Left cardiac atrium (tissue), 4 donors: ENCODE data around the gene FAHD2A. TPM values are rescaled to one million over a fixed set of nuclear protein-coding genes. Genes with fewer than 3 reads are reported as not detected.
"Not testable (repeated sequence)": the region's sequence is repeated elsewhere in the genome, so short reads cannot be mapped to it uniquely, and the experiment has no call there.

Source experiments
- ATAC-seq, 2 donors: fragments of 200-7000 bp; cut with Tn5 transposase; one replicate each; pipeline ENCODE4 v1.9.1; 2020; ENCODE audit warnings: mild to moderate bottlenecking in 2 of 2, moderate library complexity in 2 of 2
- DNase-seq: peaks from one replicate; pipeline ENCODE4 v3.0.0-alpha.2; 2020
- intact Hi-C, 2 donors: fragments of 100-400 bp; cut with DNase I; formaldehyde crosslinking; loops; one replicate each; pipeline versions ENCODE4 v1.14.1 to v1.15.1; 2022 to 2023
- total RNA-seq, 2 donors: library from RNA; stranded (reverse); fragmentation: NEBNext Ultra II Directional; extraction: Animal tissue kit (Norgen Biotek cat#: 25700); gene quantifications; one replicate each; pipeline ENCODE4 v1.2.1, GENCODE V29; 2021
- donor health status: DM: no; HTN: yes; CAD: no.
- donor health status: DM: no; HTN: yes; CAD: no; lungs with severe emphysema.
- donor health status: DM: yes; HTN: yes; CAD: no.
- donor health status: Dilated cardiomyopathy.

Gene FAHD2A
- total RNA-seq, 2 donors from 2014 or later, result 29.1 to 31.6 TPM

GRCh38 chr2:95374921-95375471, 27.5 kb upstream of the FAHD2A start:
- ATAC-seq (no peak), DNase-seq (no peak)
- intact Hi-C loops, result no loop called here

- ATAC-seq (no peak), DNase-seq (no peak)
- intact Hi-C loops, result no loop called here
Measured at GRCh38 chr2:95375532-95376150, 26.9 kb upstream of the FAHD2A start.

GRCh38 chr2:95376311-95377215, 25.9 kb upstream of the FAHD2A start:
- DNase-seq (no peak), ATAC-seq (no peak)

GRCh38 chr2:95377216-95378123, 25.0 kb upstream of the FAHD2A start:
- intact Hi-C loops, result no loop called here
- ATAC-seq (no peak), DNase-seq (no peak)

More at GRCh38 chr2:95376311-95377215, 25.9 kb upstream of the FAHD2A start:
- intact Hi-C loops, result no loop called here

GRCh38 chr2:95378281-95378680, 24.2 kb upstream of the FAHD2A start:
- ATAC-seq, intact Hi-C loops, DNase-seq: not testable (repeated sequence)

GRCh38 chr2:95379371-95379831, 23.1 kb upstream of the FAHD2A start:
- no peak for DNase-seq
- ATAC-seq, result no peak
- intact Hi-C loops, result no loop called here

GRCh38 chr2:95380280-95380679, 22.2 kb upstream of the FAHD2A start:
- intact Hi-C loops, result no loop called here
- no peak for DNase-seq
- no peak for ATAC-seq

GRCh38 chr2:95380731-95381130, 21.8 kb upstream of the FAHD2A start:
- DNase-seq, result no peak
- ATAC-seq, result no peak
- intact Hi-C loops, result no loop called here

- ATAC-seq, result no peak
- intact Hi-C loops, result no loop called here
- no peak for DNase-seq
Measured at GRCh38 chr2:95381212-95382191, 21.0 kb upstream of the FAHD2A start.

- ATAC-seq, result no peak
- intact Hi-C loops, result no loop called here
- no peak for DNase-seq
Measured at GRCh38 chr2:95382192-95382591, 20.3 kb upstream of the FAHD2A start.

GRCh38 chr2:95382686-95383634, 19.5 kb upstream of the FAHD2A start:
- intact Hi-C loops, result no loop called here
- no peak for DNase-seq
- ATAC-seq, result no peak

- ATAC-seq (no peak), DNase-seq (no peak)
- intact Hi-C loops, result no loop called here
Measured at GRCh38 chr2:95383635-95384027, 18.9 kb upstream of the FAHD2A start.

- no peak for DNase-seq
- intact Hi-C loops, result no loop called here
Measured at GRCh38 chr2:95384854-95385569, 17.5 kb upstream of the FAHD2A start.

GRCh38 chr2:95385570-95385984, 16.9 kb upstream of the FAHD2A start:
- ATAC-seq (peak in 1 of 2 donors; percentile 15), DNase-seq (no peak)
- intact Hi-C loops, result no loop called here

More at GRCh38 chr2:95384854-95385569, 17.5 kb upstream of the FAHD2A start:
- peak in 1 of 2 donors; percentile 21 for ATAC-seq

GRCh38 chr2:95386031-95386430, 16.5 kb upstream of the FAHD2A start:
- ATAC-seq (no peak), DNase-seq (no peak)
- intact Hi-C loops, result no loop called here

- DNase-seq (no peak), ATAC-seq (no peak)
- intact Hi-C loops, result no loop called here
Measured at GRCh38 chr2:95387358-95387757, 15.2 kb upstream of the FAHD2A start.
